GM18951 (cell line): ENCODE data around the gene RASA4B.
A peak's percentile ranks its signal among the peaks of the same experiment; 100 is the strongest.

Experiments
- POLR2A ChIP-seq: IDR thresholded peaks from 4 replicates; pipeline ENCODE4 v1.6.1; 2011; ENCODE audit warnings: mild to moderate bottlenecking; ENCODE audit not compliant: insufficient read length, insufficient read depth; ENCODE audit errors: extremely low read depth
- in situ Hi-C: fragments of 300-500 bp; cut with MboI; formaldehyde crosslinking; loops from one replicate; pipeline ENCODE4 v1.12.0; 2022; ENCODE audit warnings: low sequenced_read_pairs, mixed read lengths, inconsistent platforms; ENCODE audit not compliant: unreplicated experiment

RASA4B gene

GRCh38 chr7:102452451-102452850 is 65.1 kb downstream of the RASA4B start:
- in situ Hi-C loops, result no loop called here
- no peak for TF ChIP-seq POLR2A

DNA sequence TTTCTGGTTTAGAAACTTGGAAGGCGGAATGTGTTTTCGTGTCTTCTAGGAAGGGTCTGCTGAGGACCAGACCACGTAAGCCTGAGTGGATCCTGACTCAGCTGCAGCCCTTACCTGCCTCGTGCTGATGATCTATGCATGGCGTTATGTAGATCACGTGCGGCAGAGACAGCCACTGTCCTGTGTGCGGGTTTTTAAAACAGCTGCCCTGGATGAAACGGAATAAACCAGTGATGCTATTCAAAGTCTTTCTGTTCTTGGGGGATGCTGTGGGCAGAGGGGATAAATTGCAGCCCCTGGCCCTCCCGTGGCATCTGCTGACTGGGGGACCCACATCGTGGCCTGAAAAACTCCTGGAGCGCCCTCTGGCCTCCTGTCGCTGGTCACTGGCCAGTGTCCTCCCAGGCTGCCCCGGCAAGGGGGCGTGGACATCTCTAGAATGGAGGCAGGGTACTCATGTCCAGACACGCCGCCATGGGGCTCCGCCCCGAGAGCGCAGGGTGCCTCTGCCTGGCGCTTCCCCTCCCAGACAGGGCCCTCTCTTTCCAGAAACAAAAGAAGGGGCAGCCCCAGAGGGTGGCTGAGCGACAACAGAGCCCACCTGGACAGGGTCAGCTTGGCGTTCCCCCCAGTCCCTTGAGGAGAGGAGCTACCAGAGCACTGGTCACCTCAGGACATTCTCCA is 66.1 kb downstream of the RASA4B start:
- TF ChIP-seq POLR2A, result no peak
- in situ Hi-C loops, result no loop called here

DNA sequence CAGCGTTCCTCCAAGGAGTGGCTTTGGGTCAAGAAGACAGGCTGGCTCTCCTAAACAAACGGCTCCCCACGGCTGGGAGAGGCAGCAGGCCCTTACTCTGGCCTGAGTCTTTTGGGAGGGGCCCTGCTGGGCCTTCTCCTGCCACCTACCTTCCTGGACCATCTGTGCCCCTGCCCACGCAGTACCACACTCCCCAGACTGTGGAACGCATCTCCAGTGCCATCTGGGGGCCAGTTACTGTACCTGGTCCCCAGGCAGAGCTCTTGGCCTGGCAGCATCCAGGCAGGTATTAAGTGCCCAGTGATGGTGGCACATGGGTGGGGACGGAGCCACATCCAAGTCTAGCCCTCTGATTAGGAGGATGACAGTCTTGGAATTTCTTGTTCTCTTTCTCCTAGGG is 67.3 kb downstream of the RASA4B start:
- no peak for TF ChIP-seq POLR2A
- in situ Hi-C loops, result no loop called here

DNA sequence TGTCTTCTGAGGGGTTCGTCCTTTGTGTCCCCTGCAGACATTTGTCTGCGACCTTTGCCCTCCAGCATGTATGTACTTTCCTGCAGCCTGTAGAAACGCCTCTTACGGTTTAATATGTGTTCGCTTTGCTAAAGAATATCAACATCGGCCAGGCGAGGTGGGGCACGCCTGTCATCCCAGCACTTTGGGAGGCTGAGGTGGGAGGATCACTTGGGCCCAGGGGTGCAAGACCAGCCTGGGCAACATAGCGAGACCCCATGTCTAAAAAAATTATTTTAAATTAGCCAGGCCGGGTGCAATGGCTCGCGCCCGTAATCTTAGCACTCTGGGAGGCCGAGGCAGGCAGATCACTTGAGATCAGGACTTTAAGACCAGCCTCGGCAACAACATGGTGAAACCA is 68.4 kb downstream of the RASA4B start:
- in situ Hi-C loops, result loop anchor here (5.0 kb wide), 1 partner anchor 42 kb away; no protein-coding TSS in a partner anchor
- TF ChIP-seq POLR2A, result no peak

GRCh38 chr7:102447311-102447710 is 70.3 kb downstream of the RASA4B start:
- in situ Hi-C loops, result loop anchor here (5.0 kb wide), 1 partner anchor 40 kb away; no protein-coding TSS in a partner anchor
- no peak for TF ChIP-seq POLR2A

DNA sequence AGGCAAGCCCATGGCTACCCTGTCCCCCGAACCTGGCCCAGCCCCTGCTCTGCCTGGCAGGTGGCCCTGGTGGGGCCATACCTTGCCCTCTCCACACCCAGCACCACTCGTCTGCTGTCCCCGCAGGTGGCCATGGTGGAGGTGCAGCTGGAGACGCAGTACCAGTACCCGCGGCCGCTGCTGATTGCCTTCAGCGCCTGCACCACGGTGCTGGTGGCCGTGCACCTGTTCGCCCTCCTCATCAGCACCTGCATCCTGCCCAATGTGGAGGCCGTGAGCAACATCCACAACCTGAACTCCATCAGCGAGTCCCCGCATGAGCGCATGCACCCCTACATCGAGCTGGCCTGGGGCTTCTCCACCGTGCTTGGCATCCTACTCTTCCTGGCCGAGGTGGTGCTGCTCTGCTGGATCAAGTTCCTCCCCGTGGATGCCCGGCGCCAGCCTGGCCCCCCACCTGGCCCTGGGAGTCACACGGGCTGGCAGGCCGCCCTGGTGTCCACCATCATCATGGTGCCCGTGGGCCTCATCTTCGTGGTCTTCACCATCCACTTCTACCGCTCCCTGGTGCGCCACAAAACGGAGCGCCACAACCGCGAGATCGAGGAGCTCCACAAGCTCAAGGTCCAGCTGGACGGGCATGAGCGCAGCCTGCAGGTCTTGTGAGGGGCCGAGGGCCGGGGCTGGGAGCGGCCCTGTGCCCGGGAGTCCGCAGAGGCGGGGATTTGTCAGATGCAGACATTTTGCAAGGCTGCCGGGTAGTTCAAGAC is 71.0 kb downstream of the RASA4B start:
- in situ Hi-C loops, result loop anchor here (5.0 kb wide), 1 partner anchor 39 kb away; no protein-coding TSS in a partner anchor
- no peak for TF ChIP-seq POLR2A

GRCh38 chr7:102445674-102446071 is 71.9 kb downstream of the RASA4B start:
- TF ChIP-seq POLR2A, result no peak
- in situ Hi-C loops, result loop anchor here (5.0 kb wide), 1 partner anchor 38 kb away; no protein-coding TSS in a partner anchor

DNA sequence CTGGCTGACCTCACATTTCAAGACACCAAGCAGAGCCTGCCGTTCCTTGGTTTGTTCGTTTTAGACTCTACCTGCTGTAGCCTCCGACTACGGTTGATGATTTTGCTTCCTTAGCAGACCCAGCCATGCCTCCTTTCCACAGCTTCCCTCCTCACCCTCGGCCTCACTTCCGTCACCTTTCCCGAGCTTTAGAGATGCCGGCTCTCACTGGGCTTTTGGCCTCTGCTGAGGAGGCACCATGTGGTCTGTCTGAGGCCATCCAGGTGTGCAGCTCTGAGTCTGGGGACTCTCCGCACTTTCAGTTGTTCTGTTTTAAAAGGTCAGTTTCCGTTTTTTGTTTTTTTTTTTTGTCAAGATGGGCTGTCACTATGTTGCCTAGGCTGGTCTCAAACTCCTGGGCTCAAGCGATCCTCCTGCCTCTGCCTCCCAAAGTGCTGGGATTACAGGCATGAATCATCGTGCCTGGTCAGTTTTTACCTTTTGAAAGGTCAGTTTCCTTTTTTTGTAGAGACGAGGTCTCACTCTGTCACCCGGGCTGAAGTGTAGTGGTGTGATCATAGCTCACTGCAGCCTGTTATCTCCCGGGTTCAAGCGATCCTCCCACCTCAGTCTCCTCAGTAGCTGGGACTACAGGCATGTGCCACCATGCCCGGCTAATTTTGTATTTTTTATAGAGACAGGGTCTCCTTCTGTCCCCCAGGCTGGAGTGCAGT is 72.5 kb downstream of the RASA4B start:
- peak; percentile 47 for TF ChIP-seq POLR2A
- in situ Hi-C loops, result loop anchor here (5.0 kb wide), 1 partner anchor 38 kb away; no protein-coding TSS in a partner anchor

DNA sequence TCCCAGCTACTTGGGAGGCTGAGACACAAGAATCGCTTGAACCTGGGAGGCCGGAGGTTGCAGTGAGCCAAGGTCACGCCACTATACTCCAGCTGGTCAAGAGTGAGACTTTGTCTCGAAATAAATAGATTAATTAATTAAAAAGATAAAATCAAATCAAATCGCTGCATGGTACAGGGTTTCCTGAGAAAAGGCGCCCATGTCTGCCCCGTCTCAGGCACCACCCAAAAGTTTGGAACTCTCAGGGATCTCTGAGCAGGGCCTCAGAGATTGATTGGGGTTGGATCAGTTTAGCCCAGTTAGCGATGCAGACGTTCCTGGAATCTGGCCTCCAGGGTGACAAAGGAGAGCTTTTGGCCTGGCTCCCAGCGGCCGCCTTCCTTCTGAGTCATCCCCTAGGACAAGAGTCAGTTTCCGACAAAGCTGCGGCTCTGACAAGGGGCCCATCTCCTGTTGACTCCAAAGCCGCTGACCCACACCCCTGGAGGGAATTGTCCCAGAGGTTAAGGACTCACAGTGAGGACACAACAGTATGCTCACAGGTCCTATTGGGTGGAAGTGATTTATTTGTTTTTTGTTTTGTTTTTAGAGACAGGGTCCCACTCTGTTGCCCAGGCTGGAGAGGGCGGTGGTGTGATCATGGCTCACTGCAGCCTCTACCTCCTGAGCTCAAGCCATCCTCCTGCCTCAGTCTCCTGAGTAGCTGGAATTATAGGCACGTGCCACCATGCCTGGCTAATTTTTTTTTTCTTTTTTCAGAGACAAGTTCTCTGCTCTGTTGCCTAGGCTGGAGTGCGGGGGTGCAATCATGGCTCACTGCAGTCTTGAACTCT is 77.4 kb downstream of the RASA4B start:
- in situ Hi-C loops, result no loop called here

DNA sequence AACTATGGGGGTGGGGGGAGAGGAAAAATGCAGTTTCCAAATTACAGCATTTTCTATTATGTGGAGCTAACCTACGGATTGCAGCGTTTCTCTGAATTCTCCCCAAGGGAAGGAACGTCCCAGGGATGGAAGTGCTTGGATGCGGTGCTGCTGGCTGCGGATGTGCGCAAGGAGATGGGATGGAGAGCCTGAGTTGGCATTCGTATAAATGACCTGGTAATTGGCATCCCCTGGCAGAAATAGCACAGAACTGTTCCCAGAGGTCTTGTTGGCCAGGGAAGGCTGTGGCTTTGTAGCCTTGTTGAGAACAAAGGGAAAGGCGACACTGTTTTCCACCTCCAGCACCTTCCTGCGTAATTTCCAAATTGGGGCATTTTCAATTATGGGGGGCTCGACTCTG is 81.5 kb downstream of the RASA4B start:
- no peak for TF ChIP-seq POLR2A
- in situ Hi-C loops, result no loop called here

More for the DNA sequence above, 77.4 kb downstream of the RASA4B start:
- no peak for TF ChIP-seq POLR2A

GRCh38 chr7:102434039-102434486 is 83.5 kb downstream of the RASA4B start:
- in situ Hi-C loops, result no loop called here
- no peak for TF ChIP-seq POLR2A

DNA sequence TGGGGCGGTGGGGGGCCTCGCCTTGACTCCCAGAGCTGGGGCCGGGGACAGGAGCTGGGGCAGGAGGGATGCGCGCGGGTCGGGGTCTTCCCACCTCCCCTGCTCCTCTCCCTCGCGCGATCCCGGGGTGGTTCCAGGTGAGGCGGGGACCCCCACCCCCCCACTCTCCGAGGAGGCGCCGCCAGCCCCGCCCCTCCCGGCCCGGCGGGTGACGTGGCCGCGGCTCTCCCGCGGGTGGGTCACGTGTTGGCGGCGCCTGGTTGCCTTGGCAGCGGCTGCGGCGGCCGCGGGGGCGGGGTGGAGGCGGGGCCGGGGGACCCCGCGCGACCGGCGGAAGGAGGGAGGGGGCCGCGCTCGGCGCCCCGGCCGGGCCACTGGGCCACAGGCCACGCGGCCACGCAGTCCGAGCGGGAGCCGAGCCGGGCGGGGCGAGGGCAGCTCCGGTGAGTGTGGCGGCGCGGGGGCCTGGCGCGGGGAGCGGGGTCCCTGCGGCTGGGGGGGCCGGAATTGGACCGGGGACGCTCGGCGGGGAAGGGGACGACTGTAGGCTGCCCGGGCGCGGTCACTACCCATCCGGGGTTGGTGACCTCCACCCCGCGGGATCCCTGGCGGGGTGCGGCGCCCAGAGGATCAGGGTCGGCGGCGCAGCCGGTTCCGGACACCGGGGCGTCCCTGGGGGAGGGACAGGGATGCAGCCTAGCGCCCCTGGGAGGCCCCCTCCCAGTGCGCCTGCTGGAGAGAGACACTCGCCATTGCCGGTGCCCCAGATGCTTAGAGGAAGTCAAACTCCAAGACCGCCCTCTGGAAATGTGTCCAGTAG is 84.1 kb downstream of the RASA4B start, which contains the start of gene ORAI2:
Gene ORAI2 (plus strand): TSS at position 357 of the 820 bp plus-strand sequence. CDS start 5,382 bp downstream, outside the sequence.
- peak; percentile 70 for TF ChIP-seq POLR2A
- in situ Hi-C loops, result no loop called here
